Activated CD8-positive, alpha-beta memory T cell treated with anti-CD3 and anti-CD28 coated beads, Interleukin-2, amount 50 U/mL, for 1 hour (primary cell): ENCODE results near the gene RAF1.
"Not testable (repeated sequence)": the region's sequence is repeated elsewhere in the genome, so short reads cannot be mapped to it uniquely, and the experiment has no call there.

Experiments
- DNase-seq: peaks from one replicate; pipeline ENCODE4 v3.0.0-alpha.2; 2020; ENCODE audit errors: extremely low read depth

RAF1 gene

GRCh38 chr3:12677616-12678015 lies 13.7 kb upstream of the RAF1 start:
- DNase-seq, result no peak

DNA sequence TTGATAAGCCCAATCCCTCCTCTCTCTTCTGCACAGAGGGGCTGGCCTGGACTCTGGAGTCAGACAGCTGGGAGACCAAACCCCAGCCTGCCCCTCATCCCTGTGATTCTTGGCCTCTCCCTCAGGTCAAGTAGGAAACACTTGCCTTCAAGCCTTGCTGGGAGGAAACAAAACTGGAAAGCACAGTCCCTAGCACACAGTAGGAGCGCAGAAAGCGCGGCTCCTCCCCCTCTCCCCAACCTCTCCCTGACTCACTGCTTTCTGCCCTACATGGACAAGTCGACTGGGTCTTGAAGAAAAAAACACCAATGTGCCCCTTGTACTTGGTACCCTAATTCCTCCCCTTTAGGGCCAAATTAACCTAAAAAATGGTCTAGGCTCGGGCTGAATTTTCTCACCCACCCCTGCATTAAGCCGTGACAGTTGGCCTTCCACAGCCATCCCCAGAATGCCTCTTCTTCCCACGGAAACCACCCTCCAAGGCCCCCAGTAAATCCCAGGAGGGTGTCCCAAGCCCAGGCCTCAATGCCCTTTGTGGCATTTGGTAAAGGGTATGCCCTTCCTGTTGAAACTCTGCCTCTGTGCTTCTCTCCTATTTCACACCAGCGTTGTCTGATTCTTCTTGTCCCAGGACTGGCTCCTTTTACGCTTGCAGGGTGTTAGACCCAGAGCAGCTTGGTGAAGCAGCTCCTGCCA lies 11.3 kb upstream of the RAF1 start:
- no peak for DNase-seq

GRCh38 chr3:12673956-12674736 lies 10.2 kb upstream of the RAF1 start:
- DNase-seq, result not testable (repeated sequence)

GRCh38 chr3:12671120-12671450 lies 7.2 kb upstream of the RAF1 start:
- DNase-seq, result no peak

DNA sequence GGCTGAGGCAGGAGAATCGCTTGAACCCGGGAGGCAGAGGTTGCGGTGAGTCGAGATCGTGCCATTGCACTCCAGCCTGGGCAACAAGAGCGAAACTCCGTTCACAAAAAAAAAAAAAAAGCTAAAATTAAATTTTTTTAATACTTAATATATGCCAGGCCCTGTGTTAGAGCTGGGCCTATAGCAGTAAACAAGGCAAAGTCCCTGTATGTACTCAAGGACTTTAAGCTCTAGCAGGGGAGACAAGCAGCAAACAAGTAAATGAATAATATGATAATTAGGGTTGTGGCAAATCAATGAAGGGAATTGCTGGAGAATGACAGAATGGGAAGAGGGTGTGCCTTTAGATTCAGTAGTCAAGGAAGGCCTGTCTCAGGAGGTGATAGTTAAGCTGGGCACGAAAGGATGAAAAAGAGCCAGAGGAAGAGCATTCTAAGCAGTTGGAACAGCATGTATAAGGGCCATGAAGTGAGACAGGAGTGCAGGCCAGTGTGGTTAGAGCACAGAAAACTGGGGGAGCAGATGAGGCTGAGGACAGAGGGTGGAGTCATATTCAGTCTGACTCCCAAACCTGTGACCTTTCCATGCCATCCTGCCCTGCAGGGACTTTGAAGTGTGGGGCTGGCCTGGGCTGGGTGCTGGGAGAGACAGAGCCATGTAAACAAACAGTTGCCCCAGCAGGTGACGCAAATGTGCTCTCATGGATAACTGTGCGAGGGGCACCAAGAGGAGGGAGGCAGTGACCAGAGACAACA lies 6.6 kb upstream of the RAF1 start:
- no peak for DNase-seq

DNA sequence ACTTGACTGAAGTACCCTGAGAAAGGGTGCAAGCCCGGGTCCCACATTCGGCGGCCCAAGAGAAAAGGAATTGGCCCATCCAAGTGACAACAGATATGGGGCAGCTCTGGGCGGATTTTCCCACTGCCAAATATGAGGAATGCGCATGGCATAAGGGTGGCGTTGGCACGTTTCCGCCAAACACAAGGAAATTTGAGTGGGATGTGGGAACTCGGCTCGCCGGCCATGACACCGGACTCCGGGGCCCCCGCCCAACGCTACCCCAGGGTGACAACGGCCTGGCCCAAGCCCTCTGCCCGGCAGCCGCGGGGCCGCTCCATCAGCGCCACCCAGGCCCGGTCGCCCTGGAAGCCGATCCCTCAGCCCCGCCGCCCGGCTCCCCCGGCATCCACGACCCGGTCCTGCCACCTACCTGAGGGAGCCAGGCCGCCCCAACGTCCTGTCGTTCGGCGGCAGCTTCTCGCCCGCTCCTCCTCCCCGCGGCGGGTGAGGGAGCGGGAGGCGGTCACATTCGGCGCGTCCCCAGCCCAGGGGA lies 449 bp downstream of the RAF1 start:
- DNase-seq, result peak; percentile 23

GRCh38 chr3:12662593-12663400 lies 1.1 kb downstream of the RAF1 start:
- no peak for DNase-seq

DNA sequence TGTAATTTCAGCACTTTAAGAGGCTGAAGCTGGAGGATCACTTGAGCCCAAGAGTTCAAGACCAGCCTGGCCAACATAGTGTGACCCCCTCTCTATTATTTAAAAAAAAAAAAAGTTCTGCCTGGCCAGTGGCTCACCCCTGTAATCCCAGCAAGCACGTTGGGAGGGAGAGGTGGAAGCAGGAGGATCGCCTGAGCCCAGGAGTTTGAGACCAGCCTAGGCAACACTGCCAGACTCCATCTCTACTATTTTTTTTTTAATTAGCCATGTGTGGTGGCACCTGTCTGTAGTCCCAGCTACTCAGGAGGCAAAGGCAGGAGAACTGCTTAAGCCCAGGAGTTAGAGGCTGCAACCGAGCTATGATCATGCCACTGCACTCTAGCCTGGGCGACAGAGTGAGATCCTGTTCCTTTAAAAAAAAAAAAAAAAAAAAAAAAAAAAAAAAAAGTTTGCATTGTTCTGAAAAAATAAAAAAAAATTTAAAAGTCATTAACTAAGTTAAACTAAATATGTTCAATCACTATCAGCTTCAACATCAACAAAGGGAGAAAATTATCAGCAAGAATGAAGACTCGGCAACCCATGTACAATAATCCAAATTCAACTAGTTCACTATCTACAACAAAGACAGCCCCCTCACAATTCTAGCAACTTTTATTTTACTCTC lies 1.9 kb downstream of the RAF1 start:
- DNase-seq, result no peak

- not testable (repeated sequence) for DNase-seq
Observed at GRCh38 chr3:12661375-12661774, 2.5 kb downstream of the RAF1 start.

DNA sequence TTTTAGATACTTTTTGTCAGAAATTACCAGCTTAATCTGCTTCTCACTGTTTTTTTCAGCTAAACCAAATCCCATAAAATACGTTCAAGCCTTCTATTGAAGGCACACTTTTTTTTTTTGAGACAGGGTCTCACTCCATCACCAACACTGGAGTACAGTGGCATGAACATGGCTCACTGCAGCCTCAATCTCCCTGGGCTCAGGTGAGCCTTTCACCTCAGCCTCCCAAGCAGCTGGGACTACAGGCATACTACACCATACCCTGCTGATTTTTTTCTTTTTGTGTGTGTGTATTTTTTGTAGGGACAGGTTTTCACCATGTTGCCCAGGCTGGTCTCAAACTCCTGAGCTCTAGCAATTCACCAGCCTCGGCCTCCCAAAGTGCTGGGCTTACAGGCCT lies 3.7 kb downstream of the RAF1 start:
- DNase-seq, result no peak

DNA sequence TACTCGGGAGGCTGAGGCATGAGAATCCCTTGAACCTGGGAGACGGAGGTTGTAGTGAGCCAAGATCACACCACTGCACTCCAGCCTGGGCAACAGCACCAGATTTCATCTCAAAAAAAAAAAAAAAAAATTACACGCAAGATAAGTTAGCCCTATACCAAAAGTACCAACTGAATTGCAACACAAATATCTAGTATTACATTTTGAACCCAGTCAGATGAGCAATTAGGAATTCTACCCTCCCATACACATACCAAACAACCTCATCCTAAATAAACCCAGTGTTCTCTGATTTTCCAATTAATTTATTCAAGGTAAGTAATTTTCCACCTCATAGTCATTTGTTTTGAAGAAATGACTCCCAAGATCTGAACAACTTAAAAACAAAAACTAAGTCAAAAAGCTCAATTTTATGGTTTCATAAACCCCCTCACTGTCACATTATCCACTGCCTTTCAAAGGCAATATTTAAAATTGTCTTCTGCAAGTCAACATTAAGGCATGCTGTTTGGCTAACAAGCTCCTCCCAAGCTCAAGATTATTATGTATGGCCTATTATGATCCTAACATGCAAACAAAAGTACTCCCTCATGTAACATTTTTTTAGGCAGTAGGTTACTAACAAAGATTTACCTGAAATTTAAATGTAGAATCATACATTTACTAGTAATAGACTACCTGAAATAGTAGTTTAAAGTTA lies 4.5 kb downstream of the RAF1 start:
- DNase-seq, result no peak

DNA sequence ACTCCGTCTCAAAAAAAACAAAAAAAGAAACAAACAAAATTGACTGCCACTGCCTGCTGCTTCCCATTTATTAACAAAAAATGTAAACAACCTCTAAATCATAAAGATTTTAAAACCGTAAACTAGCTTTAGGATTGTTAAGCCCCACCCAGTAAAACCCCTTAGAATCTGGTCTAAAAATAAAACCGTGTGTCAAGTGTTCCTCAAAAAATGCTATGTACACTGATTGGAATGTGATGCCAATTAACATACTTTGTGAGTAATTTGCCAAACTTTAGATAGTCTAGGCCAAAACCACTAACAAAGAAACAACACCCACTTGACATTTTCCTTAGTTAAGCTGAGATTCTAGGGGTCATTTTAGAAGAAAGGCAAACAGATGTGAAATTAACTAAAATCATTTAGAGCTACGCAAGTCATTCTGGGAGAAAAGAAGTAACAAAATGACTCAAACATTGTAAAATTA lies 5.3 kb downstream of the RAF1 start:
- no peak for DNase-seq

- DNase-seq, result no peak
Observed at GRCh38 chr3:12656850-12657249, 7.1 kb downstream of the RAF1 start.

- DNase-seq, result no peak
Observed at GRCh38 chr3:12656193-12656592, 7.7 kb downstream of the RAF1 start.

GRCh38 chr3:12655701-12656100 lies 8.2 kb downstream of the RAF1 start:
- DNase-seq, result no peak

DNA sequence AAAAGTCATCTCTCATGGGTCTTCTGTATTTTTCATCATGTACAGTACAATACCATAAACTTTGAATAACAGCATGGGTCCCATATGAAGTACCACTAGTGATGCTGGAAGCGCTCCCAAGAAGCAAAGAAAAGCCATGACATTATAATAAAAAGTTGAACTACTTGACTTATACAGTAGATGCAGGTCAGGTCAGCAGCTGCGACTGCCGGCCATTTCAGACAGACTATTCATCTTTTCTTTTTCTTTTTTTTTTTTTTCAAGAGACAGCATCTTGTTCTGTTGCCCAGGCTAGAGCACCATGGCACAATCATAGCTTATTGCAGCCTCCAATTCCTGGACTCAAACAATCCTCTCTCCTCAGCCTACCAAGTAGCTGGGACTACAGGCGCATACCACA lies 10.2 kb downstream of the RAF1 start:
- DNase-seq, result no peak

- DNase-seq, result no peak
Observed at GRCh38 chr3:12648384-12648959, 15.4 kb downstream of the RAF1 start.

DNA sequence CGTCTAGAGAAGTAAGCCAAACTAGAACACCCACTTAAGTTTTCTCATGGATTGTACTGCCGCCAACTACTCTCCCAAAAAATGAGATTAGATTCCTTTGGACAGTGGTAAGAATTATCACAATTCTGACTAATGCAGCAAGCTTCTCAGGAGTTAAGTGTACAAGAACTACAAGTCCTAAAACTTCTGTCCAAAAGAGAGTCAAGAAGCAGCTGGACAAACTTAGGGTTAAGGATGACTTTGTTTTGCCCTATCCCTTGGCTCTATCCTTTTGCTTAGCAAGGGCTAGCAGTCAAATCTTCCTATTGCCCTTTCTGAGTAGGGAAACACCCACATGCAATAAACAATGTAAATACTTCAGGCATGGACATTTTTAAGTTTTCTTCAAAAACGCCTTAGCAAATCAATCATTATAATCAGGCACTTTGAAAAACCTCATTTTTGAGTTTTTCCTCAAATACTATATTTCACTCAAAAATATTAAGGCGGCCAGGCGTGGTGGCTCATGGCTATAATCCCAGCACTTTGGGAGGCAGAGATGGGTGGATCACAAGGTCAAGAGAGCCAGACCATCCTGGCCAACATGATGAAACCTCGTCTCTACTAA lies 19.5 kb downstream of the RAF1 start:
- no peak for DNase-seq

DNA sequence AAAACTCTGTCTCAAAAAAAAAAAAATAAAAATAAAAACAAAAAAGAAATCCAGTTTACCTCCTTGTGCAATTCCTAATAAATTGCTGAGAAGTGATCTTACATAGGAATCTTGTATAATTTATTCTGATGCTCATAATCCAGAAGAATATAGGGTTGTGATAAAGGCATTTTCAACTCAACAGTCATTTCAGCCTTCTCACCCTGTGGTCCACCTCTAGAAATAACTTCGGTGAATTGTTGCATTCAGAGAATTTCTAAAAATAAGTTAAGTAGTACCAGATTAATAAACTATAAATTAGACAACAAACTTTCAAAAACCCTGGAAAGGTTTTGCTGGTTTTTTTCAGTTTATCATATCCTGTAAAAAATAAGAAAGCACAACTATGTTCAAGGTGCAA lies 20.2 kb downstream of the RAF1 start:
- DNase-seq, result no peak

- DNase-seq, result no peak
Observed at GRCh38 chr3:12643010-12643380, 20.9 kb downstream of the RAF1 start.
